GM21619 (cell line): ENCODE data around the gene ABCA2.

Experiments used
- ATAC-seq: cut with Tn5 transposase; IDR thresholded peaks from one replicate; pipeline ENCODE4 v1.9.1; 2021; ENCODE audit not compliant: unreplicated experiment

The ABCA2 gene

DNA sequence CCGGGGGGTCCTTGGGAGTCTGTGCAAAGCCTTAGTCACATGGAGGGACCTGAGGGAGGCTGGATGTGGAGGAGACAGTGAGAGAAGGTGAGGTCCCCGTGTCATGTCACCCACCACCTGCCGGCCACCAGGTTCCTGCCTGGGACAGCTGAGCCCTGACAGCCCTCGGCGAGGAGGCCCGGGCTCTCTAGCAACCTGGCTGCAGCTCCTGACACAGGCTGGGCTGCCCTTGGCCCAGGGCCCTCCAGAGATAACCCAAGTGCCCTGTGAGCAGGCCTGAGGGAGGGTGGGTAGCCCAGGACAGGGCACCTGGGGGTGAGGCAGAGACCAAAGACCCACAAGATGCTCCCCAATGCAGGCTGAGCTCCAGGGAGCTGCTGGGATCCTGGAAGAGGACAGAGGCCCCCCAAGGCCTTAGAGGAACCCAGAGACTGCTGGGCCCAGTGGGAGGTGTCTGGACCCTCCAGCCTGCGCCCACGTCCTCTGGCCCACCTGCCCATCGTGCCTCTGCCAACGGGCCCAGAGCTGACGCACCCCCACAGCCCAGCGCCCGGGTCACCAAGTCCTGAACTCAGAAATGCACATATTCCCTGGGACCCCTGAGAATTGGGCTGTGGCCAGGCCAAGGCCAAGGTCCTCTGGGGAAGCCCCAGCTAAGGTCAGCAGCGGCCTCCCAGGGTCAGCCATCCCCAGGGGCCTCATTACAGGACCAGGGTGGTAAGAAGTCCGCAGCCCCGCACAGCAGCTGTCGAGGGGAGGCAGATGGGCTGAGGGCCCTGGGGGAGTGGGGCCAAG, 59.5 kb downstream of the ABCA2 start:
- no peak for ATAC-seq

GRCh38 chr9:136965771-136966484, 62.1 kb downstream of the ABCA2 start:
- ATAC-seq = no peak

DNA sequence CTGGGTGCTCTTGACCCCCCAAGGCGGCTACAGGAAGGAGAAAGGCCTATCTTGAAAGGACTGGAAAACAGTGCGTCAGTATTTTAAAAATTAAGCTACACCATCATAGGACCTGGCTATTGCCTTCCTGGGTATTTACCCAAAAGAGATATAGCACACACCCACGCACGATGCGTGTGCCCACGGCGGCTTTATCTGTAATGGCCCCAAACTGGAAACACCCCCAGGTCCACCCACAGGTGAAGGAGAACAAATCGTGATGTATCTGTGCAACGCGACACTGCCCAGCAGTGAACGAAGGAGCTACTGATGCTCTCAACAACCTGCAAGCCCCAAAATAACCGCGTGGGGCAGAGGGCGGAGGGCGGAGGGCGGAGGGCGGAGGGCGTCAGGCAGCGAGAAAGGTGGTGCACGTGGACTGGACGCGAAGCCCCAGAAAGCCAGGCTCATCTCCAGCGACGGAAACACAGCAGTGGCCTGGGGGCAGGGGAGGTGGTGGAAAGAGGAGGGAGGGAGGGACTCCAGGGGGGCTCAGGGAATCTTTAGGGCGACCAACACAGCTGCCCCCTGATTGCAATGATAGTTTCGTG, 63.1 kb downstream of the ABCA2 start:
- no peak for ATAC-seq

GRCh38 chr9:136964171-136964689, 63.8 kb downstream of the ABCA2 start:
- ATAC-seq = no peak

DNA sequence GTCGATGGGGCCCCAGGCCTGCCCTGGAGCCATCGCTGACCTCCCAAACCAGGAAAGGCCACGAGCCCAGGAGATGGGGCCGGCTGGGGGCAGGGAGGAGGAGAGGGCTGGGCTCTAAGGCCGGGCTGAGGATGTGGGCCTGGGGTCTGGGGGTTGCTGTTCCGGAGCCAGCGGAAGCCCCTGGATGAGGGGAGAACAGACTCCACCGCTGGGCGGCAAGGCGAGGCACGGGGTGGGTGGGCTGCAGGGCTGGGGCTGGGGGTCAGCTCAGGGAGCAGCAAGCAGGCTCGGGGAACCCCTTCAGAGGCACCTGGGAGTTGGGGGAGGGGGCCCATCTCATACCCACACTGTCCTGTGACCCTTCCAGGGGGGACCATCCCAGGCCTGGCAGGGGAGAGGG, 64.3 kb downstream of the ABCA2 start:
- no peak for ATAC-seq

GRCh38 chr9:136963341-136963740, 64.7 kb downstream of the ABCA2 start:
- no peak for ATAC-seq

GRCh38 chr9:136962701-136963248, 65.3 kb downstream of the ABCA2 start:
- no peak for ATAC-seq

GRCh38 chr9:136962163-136962562, 65.9 kb downstream of the ABCA2 start:
- ATAC-seq = no peak

DNA sequence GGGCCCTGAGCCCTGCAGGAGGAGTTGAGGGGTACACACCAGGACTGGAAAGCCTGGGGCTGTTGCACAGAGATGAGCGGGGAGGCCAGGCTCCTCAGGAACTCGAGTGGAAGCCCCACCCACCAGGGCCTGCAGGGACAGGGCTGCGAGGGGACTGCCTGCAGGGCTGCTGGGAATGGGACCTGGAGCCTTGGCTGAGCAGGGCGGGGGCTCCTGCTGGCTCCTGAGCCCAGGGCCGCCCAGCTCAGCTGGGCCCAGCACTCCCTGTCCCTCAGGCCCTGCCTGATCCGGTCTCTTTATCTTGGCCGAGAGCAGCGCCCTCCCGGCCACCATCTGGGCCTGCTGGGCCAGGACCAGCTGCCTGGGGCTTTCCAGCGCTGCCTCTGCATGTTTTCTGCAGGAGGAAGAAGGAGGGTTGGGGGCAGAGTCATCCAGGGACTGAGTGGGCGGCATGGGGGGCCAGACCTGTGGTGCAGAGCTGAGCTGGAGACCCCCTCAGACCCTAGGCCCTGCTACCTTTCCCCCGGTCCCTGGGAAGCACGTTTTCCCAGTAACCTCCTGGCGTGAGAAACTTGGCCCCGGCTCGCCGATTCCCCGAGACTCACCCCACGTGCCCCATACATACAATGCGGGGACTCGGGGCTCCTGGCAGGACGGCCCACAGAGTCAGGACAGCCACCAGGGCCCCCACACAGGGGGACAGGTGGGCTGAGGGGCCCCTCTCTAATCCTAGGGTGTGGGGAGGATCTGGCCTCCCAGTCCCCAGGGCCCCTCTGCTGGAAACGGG, 66.6 kb downstream of the ABCA2 start:
- ATAC-seq = no peak

DNA sequence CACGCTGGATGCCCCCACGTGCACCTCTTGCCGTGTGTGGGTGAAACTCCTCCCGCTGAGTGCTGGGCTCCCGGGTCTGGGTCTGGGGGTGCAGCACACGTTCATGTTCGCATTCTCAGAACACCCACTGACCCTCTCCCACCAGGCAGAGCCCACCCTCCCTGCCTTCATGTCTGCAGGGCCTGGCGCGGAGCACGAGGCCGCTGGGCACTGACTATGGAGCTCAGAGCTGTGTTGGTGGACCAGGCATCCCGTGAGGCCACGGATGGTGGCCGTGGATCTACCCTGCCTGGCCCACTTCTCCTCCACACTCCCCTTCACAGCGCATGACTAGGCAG, 67.1 kb downstream of the ABCA2 start:
- no peak for ATAC-seq

- ATAC-seq = no peak
Measured at GRCh38 chr9:136960212-136960937, 67.7 kb downstream of the ABCA2 start.

DNA sequence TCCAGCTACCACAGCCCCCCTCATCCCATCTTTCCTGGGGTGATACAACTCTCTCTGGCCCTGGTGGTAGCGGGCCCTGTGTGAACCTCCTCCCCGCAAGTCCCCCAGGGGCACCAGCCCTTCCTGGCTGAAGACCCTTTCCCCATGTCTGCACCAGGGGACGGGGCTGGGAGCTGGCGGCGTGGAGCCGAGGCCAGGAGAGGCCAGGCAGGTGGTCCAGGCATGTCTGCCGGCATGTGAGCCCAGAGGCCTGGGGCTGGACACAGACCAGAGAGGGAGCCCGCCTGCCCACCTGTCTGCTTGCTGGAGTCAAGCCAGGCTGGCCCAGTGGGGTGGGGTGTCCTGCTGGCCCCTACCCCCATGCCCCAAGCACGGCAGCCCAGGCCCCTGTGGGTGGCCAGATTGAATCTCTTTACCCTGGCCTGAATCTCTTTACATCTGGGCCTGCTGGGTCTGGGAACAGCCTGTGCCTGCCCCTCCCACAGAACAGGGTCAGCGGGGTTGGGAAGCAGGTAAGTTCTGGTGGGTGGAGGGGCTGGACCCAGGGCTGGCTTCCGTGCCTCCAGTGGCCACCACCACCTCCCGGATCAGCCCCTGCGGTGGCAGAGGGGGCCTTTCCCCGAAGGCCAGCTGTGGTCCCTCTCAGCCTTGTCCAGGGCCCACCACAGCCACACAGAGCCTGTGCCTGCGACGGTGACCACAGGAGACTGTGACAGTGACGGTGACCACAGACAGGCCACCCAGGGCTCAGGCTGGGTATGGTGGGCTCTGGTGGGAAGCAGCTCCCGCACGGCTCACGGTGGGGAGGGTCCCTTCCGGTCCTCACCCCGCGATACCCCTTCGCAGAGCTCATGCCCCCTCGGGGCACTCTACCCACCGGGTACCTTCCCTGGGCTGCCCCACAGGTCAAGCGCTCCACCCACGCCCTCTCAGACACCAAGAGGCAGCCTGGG, 68.9 kb downstream of the ABCA2 start:
- ATAC-seq = no peak

DNA sequence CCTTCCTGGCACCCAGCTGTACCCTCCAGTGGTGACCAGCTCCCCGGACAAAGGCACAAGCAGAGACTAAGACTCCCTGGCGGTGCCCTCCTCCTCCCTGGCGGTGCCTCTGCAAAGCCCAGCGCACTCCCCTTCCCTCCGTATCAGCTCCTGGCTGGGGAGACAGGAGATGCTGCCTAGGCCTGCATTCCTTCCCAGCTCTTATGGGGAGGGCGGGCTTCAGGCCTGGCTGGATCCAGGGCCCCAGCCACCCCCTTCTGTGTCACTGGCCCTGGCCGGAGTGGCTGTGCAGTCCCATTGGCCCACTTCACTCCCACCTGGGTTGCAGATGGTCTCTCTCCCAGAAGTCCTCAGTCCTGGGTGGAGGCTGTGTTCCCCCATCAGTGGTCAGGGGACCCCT, 69.6 kb downstream of the ABCA2 start:
- no peak for ATAC-seq

DNA sequence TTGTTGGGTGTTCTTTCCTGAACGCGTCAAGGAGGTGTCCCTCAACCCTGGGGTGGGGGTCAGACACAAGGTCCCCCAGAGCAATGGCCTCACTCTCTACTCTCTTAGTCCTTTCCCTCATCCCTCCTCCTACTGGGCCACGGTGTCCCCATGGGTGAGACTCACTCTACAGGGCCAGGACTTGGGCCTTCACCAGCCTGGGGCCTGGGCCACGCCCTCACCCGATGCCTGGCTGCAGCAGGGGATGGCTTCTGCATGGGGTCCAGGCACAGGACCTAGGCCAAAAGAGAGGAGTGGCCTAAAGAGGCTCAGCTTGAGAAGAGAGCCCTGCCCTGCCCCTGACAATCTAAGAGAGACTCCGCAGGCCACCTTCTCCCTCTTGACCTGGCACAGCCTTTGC, 70.1 kb downstream of the ABCA2 start:
- ATAC-seq = no peak

GRCh38 chr9:136957461-136957860, 70.6 kb downstream of the ABCA2 start:
- no peak for ATAC-seq
